GM19452 (cell line): ENCODE measurements around the gene NTN1.
"Not testable (repeated sequence)": the region's sequence is repeated elsewhere in the genome, so short reads cannot be mapped to it uniquely, and the experiment has no call there.

Experiments
- ATAC-seq: cut with Tn5 transposase; IDR thresholded peaks from one replicate; pipeline ENCODE4 v1.9.1; 2021; ENCODE audit not compliant: unreplicated experiment

The NTN1 gene

DNA sequence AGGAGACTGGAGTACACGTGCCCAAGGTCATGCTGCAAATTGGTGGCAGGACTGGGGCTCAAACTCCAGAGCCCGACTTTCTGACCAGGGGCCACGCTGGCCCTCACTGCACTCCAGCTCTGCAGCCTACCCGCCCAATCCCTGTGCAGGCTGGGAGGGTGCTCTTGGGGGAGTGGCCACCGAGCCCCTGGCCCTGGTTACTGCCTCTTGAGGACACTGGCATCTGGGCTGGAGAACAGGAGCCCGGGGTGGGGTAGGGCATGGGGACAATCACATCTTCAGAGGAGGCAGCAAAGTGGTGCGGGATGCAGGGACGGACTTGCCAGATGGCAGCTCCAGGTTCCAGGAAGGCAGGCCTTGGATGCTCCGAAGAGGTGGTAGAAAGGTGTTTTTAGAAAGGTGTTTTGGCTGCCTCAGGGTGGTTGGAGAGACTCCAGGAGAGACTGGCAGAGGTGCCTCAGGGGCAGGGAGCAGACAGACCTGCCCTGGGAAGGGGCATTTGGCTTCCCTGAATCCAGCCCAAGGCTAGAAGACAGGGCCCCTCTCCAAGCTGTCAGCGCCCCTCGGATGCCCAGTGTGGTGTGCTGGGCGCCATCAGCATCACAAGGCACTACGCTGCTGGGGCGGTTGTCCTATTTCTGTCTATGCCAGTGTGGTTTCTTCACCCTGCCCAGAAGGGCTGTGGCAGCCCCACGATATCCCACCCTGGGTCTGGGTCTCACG, 220.6 kb downstream of the NTN1 start:
- ATAC-seq: no peak

- no peak for ATAC-seq
These were observed 221.2 kb downstream of the NTN1 start for GRCh38 chr17:9242497-9242881.

DNA sequence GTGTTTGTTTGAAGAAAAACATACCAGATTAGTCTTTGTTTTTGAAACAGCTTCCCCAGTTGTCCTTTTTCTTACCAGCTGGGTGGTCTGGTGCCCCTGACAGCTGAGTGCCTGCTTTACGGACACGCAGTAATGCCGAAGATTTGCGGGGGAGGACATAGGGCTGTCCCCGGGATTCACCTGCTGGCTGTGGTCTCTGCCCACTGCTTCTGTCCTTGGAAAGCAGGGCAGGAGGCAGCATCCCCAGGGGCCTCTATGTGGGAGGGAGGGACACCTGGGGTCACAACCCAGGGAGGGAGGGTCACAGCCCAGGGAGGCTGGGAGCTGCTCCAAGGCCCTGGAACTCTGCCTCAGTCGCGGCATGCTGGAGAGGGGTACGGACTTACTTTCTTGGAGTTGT, 221.7 kb downstream of the NTN1 start:
- ATAC-seq: no peak

- no peak for ATAC-seq
These were observed 223.0 kb downstream of the NTN1 start for GRCh38 chr17:9244066-9245052.

- ATAC-seq: no peak
These were observed 226.2 kb downstream of the NTN1 start for GRCh38 chr17:9247401-9247938.

DNA sequence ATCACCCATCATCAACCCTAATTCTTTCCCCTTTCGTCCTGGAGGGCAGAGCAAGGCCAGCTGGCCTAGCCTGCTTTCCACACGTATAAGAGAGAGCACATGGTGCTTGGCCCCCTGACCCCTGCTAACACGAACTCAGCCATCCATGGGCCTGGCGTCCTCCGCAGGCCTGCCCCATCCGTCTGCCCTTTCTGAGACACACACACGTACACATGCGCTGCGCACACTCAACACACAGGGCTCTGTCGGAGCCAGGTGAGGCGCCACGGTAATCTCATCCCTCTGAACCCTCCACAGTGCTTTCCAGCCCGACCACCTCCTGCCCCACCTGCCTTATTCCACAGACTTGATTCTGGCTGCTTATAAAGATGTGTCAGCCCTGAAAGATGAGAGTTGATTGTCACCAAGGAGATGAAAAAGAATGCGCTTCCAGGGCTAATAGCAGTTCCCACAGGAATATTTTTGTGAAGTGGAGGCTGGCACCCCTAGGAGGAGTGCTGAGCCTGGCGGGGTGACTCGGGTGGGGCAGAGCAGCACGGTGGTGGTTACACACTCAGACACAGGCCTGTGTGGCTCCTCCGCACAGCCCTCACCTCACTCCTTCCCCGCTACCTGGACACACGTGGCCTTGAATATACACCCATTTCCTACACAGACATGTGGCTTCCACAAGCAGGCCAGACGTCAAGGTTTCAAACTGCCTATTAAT, 228.1 kb downstream of the NTN1 start:
- no peak for ATAC-seq

- no peak for ATAC-seq
These were observed 230.0 kb downstream of the NTN1 start for GRCh38 chr17:9251273-9251672.

- no peak for ATAC-seq
These were observed 232.0 kb downstream of the NTN1 start for GRCh38 chr17:9253308-9253707.

GRCh38 chr17:9254841-9255240, 233.5 kb downstream of the NTN1 start:
- no peak for ATAC-seq

GRCh38 chr17:9255833-9256232, 234.5 kb downstream of the NTN1 start:
- ATAC-seq: no peak

GRCh38 chr17:9256361-9256750, 235.0 kb downstream of the NTN1 start:
- no peak for ATAC-seq

GRCh38 chr17:9256751-9257629, 235.7 kb downstream of the NTN1 start:
- ATAC-seq: no peak

DNA sequence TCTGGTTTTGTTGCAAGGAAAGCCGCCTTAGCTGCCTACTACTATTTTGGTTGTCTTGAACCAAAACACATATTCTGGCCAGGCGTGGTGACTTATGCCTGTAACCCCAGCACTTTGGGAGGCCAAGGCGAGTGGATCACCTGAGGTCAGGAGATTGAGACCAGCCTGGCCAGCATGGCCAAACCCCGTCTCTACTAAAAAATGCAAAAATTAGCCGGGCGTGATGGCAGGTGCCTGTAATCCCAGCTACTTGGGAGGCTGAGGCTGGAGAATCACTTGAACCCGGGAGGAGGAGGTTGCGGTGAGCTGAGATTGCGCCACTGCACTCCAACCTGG, 236.3 kb downstream of the NTN1 start:
- ATAC-seq: not testable (repeated sequence)

DNA sequence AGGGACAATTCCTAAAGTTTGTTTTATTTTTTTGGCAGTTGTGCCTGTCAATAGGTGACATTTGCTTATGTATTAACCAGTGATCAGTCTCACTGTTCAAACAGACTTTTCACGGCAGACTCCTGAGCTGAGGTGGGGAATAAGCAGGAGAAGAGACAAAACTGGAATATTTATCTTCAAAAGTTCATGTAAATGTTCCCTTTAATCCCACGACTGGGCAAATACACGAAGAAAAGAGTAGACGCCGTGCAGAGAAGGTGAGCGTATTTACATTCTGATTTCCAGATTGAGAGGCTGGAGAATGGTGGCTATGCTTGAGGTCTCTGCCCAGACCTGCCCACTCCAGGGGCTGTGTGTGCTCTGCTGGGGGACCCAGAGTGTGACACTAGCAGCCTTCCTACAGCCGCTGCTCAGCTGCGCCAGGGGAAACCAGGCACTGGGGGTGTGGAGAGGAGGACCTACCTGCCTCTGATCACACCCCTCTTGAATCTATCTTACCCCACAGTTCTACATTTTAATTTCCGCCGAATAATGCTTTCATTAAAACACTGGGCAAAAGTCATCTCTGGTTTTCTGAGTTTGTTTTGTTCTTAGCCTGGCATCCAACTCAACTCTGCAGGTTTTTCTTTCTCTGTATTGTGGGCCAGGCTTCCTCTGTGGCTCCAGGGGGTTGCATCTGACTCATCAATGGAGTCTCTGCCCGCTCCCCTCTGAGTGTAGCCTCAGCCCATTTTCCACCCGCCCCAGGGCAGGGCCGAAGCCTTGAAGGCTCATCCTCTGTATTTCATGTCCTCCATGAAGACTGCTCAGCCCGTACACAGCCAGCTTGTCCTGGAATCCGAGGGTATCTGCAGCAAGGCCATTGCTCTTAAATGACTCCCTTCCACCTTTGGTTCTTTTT, 237.1 kb downstream of the NTN1 start:
- no peak for ATAC-seq

DNA sequence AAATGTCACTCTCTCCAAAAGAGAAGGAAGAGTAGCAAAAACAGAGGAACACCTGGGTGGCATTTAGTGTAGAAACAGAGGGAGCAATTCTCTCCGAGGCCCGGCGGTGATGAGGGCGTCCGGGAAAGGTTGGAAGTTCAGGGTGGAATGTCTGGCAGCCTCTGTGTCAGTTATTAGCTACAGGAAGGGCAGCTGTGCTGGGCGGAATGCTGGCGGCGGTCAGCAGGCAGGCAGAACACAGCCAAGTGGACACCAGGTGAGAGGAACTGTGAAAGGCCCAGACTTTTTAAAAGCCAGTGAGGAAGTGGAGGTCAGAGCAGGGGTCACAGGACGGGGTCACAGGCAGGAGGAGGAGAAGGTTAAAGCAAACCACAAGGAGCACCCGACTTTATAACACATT, 238.1 kb downstream of the NTN1 start:
- no peak for ATAC-seq

- ATAC-seq: no peak
These were observed 240.0 kb downstream of the NTN1 start for GRCh38 chr17:9261081-9262012.

DNA sequence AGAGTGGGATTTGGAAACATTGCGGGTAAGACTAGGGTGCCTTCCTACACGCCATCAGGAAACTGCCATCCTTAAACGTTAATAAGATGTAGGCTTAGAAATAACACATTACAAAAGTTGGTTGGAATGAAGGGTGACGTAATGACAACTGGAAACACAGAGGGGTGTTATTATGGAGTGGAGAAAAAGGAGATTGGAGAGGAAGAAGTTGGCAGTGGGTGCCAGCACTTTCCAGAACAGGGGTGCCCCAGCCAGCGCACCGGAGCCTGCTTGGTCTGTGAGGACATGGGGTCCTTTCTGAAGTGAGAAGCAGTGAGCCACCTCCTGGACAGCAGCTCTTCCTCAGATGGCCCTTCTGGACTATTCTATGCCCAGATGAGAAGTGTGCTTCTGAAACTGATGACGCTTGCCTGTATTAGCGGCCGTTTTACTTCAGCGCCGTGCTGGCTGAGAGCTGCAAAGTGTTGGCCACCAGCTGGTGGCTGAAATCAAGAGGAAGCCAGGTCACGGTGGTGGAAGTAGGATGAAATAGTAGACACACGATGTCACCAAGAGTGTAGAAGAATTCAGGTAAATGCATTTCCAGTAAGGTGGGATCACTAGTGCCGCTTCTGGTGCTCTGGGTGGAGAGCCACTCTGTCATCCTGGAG, 244.8 kb downstream of the NTN1 start:
- ATAC-seq: no peak

GRCh38 chr17:9266697-9267117, 245.4 kb downstream of the NTN1 start:
- ATAC-seq: no peak
